GM12891 (cell line): Measurements from ENCODE around the gene CD96.

ENCODE experiments used
- POLR2A ChIP-seq: IDR thresholded peaks from 2 replicates; pipeline ENCODE4 v1.6.1; 2011; ENCODE audit warnings: low read depth, low read length, control low read depth
- POLR2AphosphoS5 ChIP-seq: IDR thresholded peaks from 2 replicates; pipeline ENCODE4 v1.6.1; 2011; ENCODE audit warnings: low read depth, low read length, control low read depth

DNA sequence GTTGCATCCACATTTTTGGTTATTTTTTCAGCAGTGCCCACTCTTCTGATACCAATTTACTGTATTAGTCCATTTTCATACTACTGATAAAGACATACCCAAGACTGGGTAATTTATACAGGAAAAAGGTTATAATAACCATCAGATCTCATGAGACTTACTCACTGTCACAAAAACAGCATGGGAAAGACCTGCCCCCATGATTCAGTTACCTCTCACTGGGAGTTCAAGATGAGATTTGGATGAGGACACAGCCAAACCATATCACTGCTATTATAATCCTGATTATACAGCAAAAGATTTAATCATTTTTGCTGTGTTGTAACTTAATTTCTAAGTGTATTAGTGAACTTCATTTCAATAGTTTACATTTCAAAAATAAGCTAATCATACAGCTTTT is 46.5 kb downstream of the CD96 start:
- no peak for TF ChIP-seq POLR2AphosphoS5
- no peak for TF ChIP-seq POLR2A
